Right lobe of liver (tissue), 6 donors: Measurements from ENCODE around the gene KIR2DL4. TPM values are rescaled to one million over a fixed set of nuclear protein-coding genes. Genes with fewer than 3 reads are reported as not detected.
"Not testable (repeated sequence)": the region's sequence is repeated elsewhere in the genome, so short reads cannot be mapped to it uniquely, and the experiment has no call there.

Source experiments
- ATAC-seq, 4 donors: fragments of 200-7000 bp; cut with Tn5 transposase; one replicate each; pipeline ENCODE4 v1.9.1; 2020; ENCODE audit warnings: mild to moderate bottlenecking in 4 of 4, moderate library complexity in 4 of 4
- DNase-seq, 3 donors: peaks; one replicate each; pipeline ENCODE4 v3.0.0-alpha.2; 2020
- H3K27ac ChIP-seq, 3 donors: fragments of 200-600 bp; one replicate each; pipeline ENCODE4 v1.8.0; 2022
- H3K27me3 ChIP-seq, 2 donors: fragments of 200-600 bp; one replicate each; pipeline ENCODE4 v1.8.0; 2022
- H3K36me3 ChIP-seq, 4 donors: fragments of 200-600 bp; sonication (generic) in 1 of 4; one replicate each; pipeline versions ENCODE4 v1.5.1 to v1.8.0; 2017 to 2022; ENCODE audit warnings: control low read depth in 1 of 4
- H3K4me1 ChIP-seq, 4 donors: fragments of 200-600 bp; sonication (generic) in 1 of 4; one replicate each; pipeline versions ENCODE4 v1.5.1 to v1.8.0; 2017 to 2022; ENCODE audit warnings: control low read depth in 1 of 4
- H3K4me3 ChIP-seq, 3 donors: fragments of 200-600 bp; one replicate each; pipeline ENCODE4 v1.8.0; 2022
- H3K9me3 ChIP-seq, 4 donors: fragments of 200-600 bp; sonication (generic) in 1 of 4; one replicate each; pipeline versions ENCODE4 v1.5.1 to v1.8.0; 2017 to 2022; ENCODE audit warnings: control low read depth in 1 of 4
- WGBS: methylation state at CpG from one replicate; pipeline ENCODE4 v1.1.6; 2018; ENCODE audit warnings: low coverage, low lambda C conversion rate; ENCODE audit not compliant: insufficient coverage; ENCODE audit errors: missing lambda C conversion rate; 5-methylcytosine and 5-hydroxymethylcytosine counted together
- intact Hi-C, 2 donors: fragments of 100-400 bp; cut with DNase I; formaldehyde crosslinking; loops; one replicate each; pipeline versions ENCODE4 v1.11.2 to v1.14.1; 2022
- small RNA-seq, 2 experiments: library from RNA; depleted of rRNA; stranded (forward); fragments of <200 nt; gene quantifications; one replicate each; pipeline ENCODE3, GENCODE V24; 2016
- total RNA-seq, 6 experiments: library from RNA; depleted of rRNA in 2 of 6; stranded (reverse); fragments of >200 nt in 2 of 6; fragmentation: NEBNext Ultra II Directional in 3 of 6; extraction: Animal tissue kit (Norgen Biotek cat#: 25700) in 3 of 6; gene quantifications; one replicate each; pipeline versions ENCODE4 v1.1.0 to v1.2.4, GENCODE V29; 2016 to 2023
- donor health status: DM: no; HTN: yes; CAD: no.
- donor health status: DM: no; HTN: no; CAD: no.
- donor health status: DM: no; HTN: no; CAD: no.
- donor health status: DM: no; HTN: yes; CAD: no.
- donor health status: DM: no; HTN: yes; CAD: no.

KIR2DL4 gene
- total RNA-seq, 6 experiments from 2014 or later = 0.56 TPM; not detected in 5

DNA sequence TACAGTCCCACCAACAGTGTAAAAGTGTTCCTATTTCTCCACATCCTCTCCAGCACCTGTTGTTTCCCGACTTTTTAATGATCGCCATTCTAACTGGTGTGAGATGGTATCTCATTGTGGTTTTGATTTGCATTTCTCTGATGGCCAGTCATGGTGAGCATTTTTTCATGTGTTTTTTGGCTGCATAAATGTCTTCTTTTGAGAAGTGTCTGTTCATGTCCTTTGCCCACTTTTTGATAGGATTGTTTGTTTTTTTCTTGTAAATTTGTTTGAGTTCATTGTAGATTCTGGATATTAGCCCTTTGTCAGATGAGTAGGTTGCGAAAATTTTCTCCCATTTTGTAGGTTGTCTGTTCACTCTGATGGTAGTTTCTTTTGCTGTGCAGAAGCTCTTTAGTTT lies 60.0 kb downstream of the KIR2DL4 start:
- H3K27me3 ChIP-seq, H3K4me1 ChIP-seq, intact Hi-C loops, H3K9me3 ChIP-seq, H3K4me3 ChIP-seq, H3K36me3 ChIP-seq, DNase-seq, ATAC-seq, H3K27ac ChIP-seq: not testable (repeated sequence)
- WGBS = 83% methylated on average over 1 of the region's 3 CpGs

Small RNA genes lying within 50 kb of the gene (small RNA-seq; reads per million reads assigned to genes)
- 0 reads per million in 2 experiments for gene KIR3DP1

Other genes with a start within 250 kb of the KIR2DL4 start
- 1 to 10 TPM; 1.4 to 8.3 (median 2.4) TPM for gene LILRA2, start 229.8 kb upstream of the KIR2DL4 start, total RNA-seq
- gene LILRA1, start 210.0 kb upstream of the KIR2DL4 start, total RNA-seq = 1 to 10 TPM in 3 of 6 experiments, under 1 TPM in 3; 0.62 to 2.7 (median 1.0) TPM
- 10 to 100 TPM in 1 of 6 experiments, 1 to 10 TPM in 5; 1.7 to 21.9 (median 4.1) TPM for gene LILRB1, start 173.1 kb upstream of the KIR2DL4 start, total RNA-seq
- gene LILRB4, start 140.6 kb upstream of the KIR2DL4 start, total RNA-seq = 1 to 10 TPM; 1.9 to 9.5 (median 2.5) TPM
- gene KIR3DL3, start 79.2 kb upstream of the KIR2DL4 start, total RNA-seq = not detected
- not detected for gene KIR2DL3, start 65.1 kb upstream of the KIR2DL4 start, total RNA-seq
- under 1 TPM in 1 of 6 experiments, not detected in 5; 0.18 TPM for gene KIR2DL1, start 33.8 kb upstream of the KIR2DL4 start, total RNA-seq
- under 1 TPM in 1 of 6 experiments, not detected in 5; 0.12 TPM for gene KIR3DL1, start 12.9 kb downstream of the KIR2DL4 start, total RNA-seq
- gene KIR2DS4, start 29.1 kb downstream of the KIR2DL4 start, total RNA-seq = under 1 TPM in 1 of 6 experiments, not detected in 5; 0.18 TPM
- gene KIR3DL2, start 46.8 kb downstream of the KIR2DL4 start, total RNA-seq = not detected
- gene FCAR, start 70.6 kb downstream of the KIR2DL4 start, total RNA-seq = under 1 TPM in 5 of 6 experiments, not detected in 1; 0.22 to 0.73 (median 0.61) TPM
- under 1 TPM in 3 of 6 experiments, not detected in 3; 0.22 to 0.93 (median 0.58) TPM for gene NCR1, start 102.5 kb downstream of the KIR2DL4 start, total RNA-seq
- not detected for gene NLRP7, start 143.9 kb downstream of the KIR2DL4 start, total RNA-seq
- under 1 TPM in 5 of 6 experiments, not detected in 1; 0.18 to 0.81 (median 0.42) TPM for gene NLRP2, start 162.8 kb downstream of the KIR2DL4 start, total RNA-seq
- gene GP6, start 234.7 kb downstream of the KIR2DL4 start, total RNA-seq = under 1 TPM in 2 of 6 experiments, not detected in 4; 0.33 to 0.42 TPM